RKO (cell line): ENCODE results near the gene PPP2R3B.
"Not testable (repeated sequence)": the region's sequence is repeated elsewhere in the genome, so short reads cannot be mapped to it uniquely, and the experiment has no call there.

Experiments used
- DNase-seq: peaks from one replicate; pipeline ENCODE4 v3.0.0-alpha.2; 2016; ENCODE audit warnings: low spot score

Gene PPP2R3B

GRCh38 chrX:386768-387575, at the start of gene PPP2R3B:
PPP2R3B (minus strand) TSS chrX:386907; CDS start chrX:386691, 216 bp downstream.
- DNase-seq, result peak; percentile 97

GRCh38 chrX:435536-436122, 48.9 kb upstream of the PPP2R3B start:
- DNase-seq, result no peak

DNA sequence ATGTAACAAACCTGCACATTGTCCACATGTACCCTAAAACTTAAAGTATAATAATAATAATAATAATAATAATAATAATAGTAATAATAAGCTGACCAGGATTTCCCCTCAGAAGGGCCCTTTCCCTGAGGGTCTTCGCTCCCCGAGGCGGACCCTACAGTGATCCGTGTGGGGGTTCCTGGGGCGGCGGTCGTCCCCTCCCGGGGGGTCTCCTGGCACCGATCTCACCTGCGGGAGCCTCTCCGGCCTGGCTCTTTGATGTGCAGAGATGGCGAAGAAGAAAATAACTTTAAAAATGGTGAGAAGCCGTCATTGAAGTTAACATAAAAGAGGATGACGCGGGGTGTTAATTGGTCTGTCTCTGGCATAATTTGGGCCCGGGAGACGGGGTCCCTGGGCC, 48.2 kb upstream of the PPP2R3B start:
- no peak for DNase-seq

- no peak for DNase-seq
These were observed 47.1 kb upstream of the PPP2R3B start for GRCh38 chrX:433771-434170.

DNA sequence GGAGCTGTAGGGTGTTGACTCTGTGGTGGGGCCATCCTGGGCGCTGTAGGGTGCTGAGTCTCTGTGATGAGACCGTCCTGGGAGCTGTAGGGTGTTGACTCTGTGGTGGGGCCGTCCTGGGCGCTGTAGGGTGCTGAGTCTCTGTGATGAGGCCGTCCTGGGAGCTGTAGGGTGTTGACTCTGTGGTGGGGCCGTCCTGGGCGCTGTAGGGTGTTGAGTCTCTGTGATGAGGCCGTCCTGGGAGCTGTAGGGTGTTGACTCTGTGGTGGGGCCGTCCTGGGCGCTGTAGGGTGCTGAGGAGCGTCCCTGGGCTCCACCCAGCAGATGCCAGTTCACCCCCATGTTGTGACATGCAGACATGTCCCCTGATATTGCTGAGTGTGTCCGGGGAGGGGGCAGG, 46.0 kb upstream of the PPP2R3B start:
- DNase-seq, result not testable (repeated sequence)

GRCh38 chrX:431492-432111, 44.9 kb upstream of the PPP2R3B start:
- no peak for DNase-seq

DNA sequence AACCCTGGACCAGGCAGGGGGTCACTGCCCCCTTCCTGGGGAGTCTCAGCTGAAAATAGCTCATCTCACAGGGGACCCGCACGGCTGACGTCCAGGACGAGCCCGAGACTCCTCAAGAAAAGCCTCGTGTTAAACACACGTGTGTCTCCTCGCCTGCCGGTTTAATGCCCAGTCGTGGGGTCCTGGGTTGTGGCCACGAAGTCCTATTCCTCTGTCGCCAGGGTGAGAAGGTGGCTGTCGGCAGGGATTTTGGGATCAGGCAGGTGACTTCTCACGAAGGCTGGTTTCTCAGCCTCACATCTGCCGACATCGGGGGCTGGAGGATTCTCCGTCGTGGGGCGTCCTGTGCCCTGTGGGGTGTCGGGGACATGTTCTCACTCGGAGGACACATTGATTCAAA, 44.3 kb upstream of the PPP2R3B start:
- DNase-seq, result no peak

GRCh38 chrX:429266-429825, 42.6 kb upstream of the PPP2R3B start:
- DNase-seq, result no peak

GRCh38 chrX:427812-428725, 41.4 kb upstream of the PPP2R3B start:
- no peak for DNase-seq

DNA sequence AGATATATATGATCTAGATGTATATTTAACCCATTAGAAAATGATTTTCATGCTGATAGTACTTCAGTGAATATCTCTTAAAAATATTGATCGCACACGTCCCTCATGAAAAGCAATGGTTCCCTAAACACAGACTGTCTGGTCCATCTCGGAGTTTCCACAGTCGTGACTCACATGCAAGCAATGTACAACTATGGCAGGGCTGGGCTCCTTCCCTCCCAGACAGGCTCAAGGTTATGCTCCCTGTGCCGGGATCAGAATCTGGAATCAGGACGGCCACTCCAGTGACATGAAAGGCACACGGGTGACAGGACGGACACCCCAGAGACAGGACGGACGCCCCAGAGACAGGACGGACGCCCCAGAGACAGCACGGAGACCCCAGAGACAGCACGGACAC, 40.2 kb upstream of the PPP2R3B start:
- no peak for DNase-seq

DNA sequence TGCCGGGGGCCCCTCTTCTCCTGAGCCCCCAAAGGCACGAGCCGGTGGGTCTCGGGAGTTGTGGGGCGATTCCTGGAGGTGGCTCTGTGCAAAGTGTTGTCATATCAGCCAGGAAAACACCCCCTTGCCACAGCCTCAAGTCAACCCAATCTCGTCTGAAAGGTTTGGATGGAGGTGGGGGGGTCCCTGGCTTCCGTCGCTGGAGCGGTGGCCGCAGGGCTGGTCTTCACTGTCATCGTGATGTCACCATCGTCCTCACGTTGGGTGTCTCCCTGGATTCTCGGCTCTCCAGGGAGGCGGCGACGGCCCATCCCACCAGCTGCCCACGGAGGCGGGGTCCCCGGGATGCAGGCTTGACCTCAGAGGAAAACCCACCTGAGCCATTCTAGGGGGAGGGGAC, 38.3 kb upstream of the PPP2R3B start:
- DNase-seq, result no peak

GRCh38 chrX:421646-422391, 35.1 kb upstream of the PPP2R3B start:
- no peak for DNase-seq

GRCh38 chrX:420496-421223, 34.0 kb upstream of the PPP2R3B start:
- DNase-seq, result no peak

- DNase-seq, result no peak
These were observed 32.4 kb upstream of the PPP2R3B start for GRCh38 chrX:418927-419729.

- not testable (repeated sequence) for DNase-seq
These were observed 28.8 kb upstream of the PPP2R3B start for GRCh38 chrX:415498-415897.

GRCh38 chrX:413322-414201, 26.9 kb upstream of the PPP2R3B start:
- DNase-seq, result no peak

DNA sequence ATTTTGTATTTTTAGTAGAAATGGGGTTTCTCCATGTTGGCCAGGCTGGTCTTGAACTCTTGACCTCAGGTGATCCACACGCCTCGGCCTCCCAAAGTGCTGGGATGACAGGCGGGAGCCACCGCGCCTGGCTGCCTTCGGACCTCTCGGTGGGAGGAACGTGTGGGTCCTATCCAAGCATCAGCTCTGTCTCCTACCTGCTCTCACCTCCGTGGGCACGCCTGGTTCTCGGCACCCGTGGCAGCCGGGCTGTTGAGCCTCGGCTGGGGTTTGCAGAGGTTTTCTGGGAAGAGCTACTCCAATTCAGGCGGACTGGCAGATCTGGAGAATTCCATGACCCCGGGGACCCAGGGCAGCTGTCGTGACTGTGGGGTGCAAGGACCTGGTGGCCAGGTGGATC, 23.6 kb upstream of the PPP2R3B start:
- DNase-seq, result no peak

GRCh38 chrX:405149-405548, 18.4 kb upstream of the PPP2R3B start:
- DNase-seq, result no peak

- DNase-seq, result no peak
These were observed 17.9 kb upstream of the PPP2R3B start for GRCh38 chrX:404656-405055.
